Thoracic aorta (tissue), 2 donors: ENCODE measurements around the gene KIF1B. TPM values are rescaled to one million over a fixed set of nuclear protein-coding genes. Genes with fewer than 3 reads are reported as not detected.

Experiments used
- ATAC-seq: fragments of 150-250 bp; one replicate; pipeline ENCODE4 v1.8.0; 2017; ENCODE audit warnings: low read depth; ENCODE audit not compliant: insufficient number of reproducible peaks, low FRiP score
- DNase-seq: peaks from one replicate; pipeline ENCODE4 v3.0.0-alpha.2; 2020; ENCODE audit warnings: low spot score
- H3K27ac ChIP-seq, 2 donors: fragments of 200-600 bp; sonication (generic); 1 replicate in 1 of 2; 2 replicates in 1 of 2; pipeline ENCODE4 v1.5.1; 2016; ENCODE audit warnings: mild to moderate bottlenecking in 2 of 2, moderate library complexity in 2 of 2
- H3K27me3 ChIP-seq: fragments of 200-600 bp; sonication (generic); replicated peaks from 2 replicates; pipeline ENCODE4 v1.6.0; 2016; ENCODE audit warnings: mild to moderate bottlenecking; ENCODE audit not compliant: insufficient read depth
- H3K36me3 ChIP-seq: fragments of 200-600 bp; sonication (generic); one replicate; pipeline ENCODE4 v1.5.1; 2016
- H3K4me1 ChIP-seq, 2 donors: fragments of 200-600 bp; sonication (generic); 1 replicate in 1 of 2; 2 replicates in 1 of 2; pipeline versions ENCODE4 v1.5.1 to v1.6.0; 2016; ENCODE audit warnings: low read depth in 2 of 2, mild to moderate bottlenecking in 1 of 2; ENCODE audit not compliant: control insufficient read depth in 1 of 2
- H3K4me3 ChIP-seq: fragments of 200-600 bp; sonication (generic); 2 replicates; pipeline ENCODE4 v1.5.1; 2016; ENCODE audit warnings: mild to moderate bottlenecking
- H3K9me3 ChIP-seq: fragments of 200-600 bp; sonication (generic); 2 replicates; pipeline ENCODE4 v1.5.1; 2016
- CTCF ChIP-seq: fragments of 200-600 bp; sonication (generic); IDR thresholded peaks from one replicate; pipeline ENCODE4 v1.5.1; 2019; ENCODE audit warnings: antibody characterized with exemption
- total RNA-seq, 2 donors: library from RNA; depleted of rRNA; stranded (reverse); fragments of >200 nt; gene quantifications; one replicate each; pipeline versions ENCODE4 v1.1.0 to v1.2.3, GENCODE V29; 2016

Gene KIF1B
- total RNA-seq, 2 donors from 2014 or later: 40.1 to 64.3 TPM

- Histone ChIP-seq H3K36me3 (peaks cover 12% of the 10 kb centered on the region), H3K4me1 (no peaks in the 10 kb centered on the region), H3K9me3 (no peaks in the 10 kb centered on the region), H3K4me3 (no peak overlapping the region), H3K27ac (no peak overlapping the region), H3K27me3 (no peaks in the 10 kb centered on the region)
- no peak for ATAC-seq
- no peak for TF ChIP-seq CTCF
- no peak for DNase-seq
Measured at GRCh38 chr1:10325521-10325920, 115.2 kb downstream of the KIF1B start.

DNA sequence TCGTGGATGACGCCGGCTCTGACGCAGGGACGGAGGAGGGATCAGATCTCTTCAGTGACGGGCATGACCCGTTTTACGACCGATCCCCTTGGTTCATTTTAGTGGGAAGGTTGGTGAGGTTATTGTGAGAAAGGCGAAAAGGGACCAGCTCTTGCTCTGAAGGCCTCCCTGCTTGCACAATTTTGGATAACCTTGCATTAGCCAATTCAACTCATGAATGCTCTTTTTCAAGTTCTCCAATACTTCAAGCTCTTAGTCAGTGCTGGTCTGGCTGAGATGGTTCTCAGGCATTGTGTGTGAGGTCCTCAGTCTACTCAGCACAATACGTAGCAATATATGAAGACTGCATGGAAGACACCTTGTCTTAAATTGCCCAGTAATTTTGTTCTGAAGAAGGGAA lies 115.9 kb downstream of the KIF1B start:
- TF ChIP-seq CTCF: no peak
- no peak for DNase-seq
- Histone ChIP-seq H3K9me3 (no peaks in the 10 kb centered on the region), H3K4me3 (no peak overlapping the region), H3K36me3 (peaks cover 12% of the 10 kb centered on the region), H3K4me1 (no peaks in the 10 kb centered on the region), H3K27ac (no peak overlapping the region), H3K27me3 (no peaks in the 10 kb centered on the region)
- no peak for ATAC-seq

DNA sequence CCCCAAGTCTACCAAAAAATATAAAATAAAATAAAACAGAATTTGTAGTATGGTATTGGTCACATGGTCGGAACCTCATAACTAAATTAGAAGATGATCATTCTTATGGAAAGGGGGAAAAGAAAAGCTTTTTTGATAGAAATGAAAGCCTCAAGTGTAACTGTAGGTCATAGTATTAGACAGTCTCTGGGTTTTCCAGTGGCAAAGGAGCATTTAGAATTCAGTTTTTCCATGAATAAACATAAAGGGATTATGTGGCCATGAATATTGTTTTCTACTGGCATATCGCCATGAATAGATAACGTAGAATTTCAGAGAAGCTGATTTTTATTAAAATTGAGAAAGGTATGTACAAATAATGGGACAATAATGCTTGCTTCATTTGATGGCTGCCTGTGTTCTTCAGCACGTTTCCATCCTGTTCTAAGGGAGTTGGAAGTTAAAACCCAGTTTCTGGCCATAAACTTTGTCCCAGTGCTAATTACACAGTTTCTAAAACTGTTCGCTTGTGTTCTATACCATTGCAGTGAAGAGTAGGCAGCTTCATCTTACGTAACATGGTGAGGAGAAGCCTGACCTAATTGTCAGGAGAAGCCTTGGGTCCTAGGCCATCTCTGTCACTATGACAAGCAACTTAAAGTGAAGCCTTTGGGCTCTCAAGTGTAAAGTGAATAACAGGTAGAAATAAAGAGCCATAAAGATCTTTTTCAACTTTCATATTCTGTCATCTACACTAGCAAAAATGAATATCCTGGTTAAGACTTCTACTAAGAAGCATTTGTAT lies 118.0 kb downstream of the KIF1B start:
- H3K36me3 ChIP-seq: peaks cover 7% of the 10 kb centered on the region
- H3K27me3 ChIP-seq: no peaks in the 10 kb centered on the region
- ATAC-seq (no peak), DNase-seq (no peak)
- no peak overlapping the region for H3K27ac ChIP-seq
- no peak overlapping the region for H3K4me3 ChIP-seq
- no peaks in the 10 kb centered on the region for H3K9me3 ChIP-seq
- no peaks in the 10 kb centered on the region for H3K4me1 ChIP-seq
- no peak for TF ChIP-seq CTCF

DNA sequence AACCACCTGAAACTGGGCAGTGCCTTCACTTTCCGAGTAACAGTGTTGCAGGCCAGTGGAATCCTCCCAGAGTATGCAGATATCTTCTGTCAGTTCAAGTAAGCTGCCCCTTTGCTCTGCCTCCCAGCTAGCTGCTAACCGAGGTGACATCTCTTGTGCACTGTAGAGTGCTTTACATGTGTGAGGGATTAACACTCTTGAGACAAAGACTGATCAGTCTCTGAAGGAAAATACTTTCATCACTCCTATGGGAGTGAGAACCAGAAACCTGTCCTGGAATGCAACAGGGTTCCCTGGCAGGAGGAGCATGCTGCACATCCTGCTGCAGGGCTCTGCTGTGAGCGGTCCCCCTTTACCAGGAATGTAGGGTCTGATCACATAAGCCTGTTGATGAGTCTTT lies 127.1 kb downstream of the KIF1B start:
- H3K4me1 ChIP-seq: no peaks in the 10 kb centered on the region
- no peak for ATAC-seq
- no peak overlapping the region for H3K27ac ChIP-seq
- no peak for TF ChIP-seq CTCF
- no peak for DNase-seq
- no peak overlapping the region for H3K4me3 ChIP-seq
- H3K36me3 ChIP-seq: peaks cover 52% of the 10 kb centered on the region
- no peaks in the 10 kb centered on the region for H3K27me3 ChIP-seq
- H3K9me3 ChIP-seq: no peaks in the 10 kb centered on the region

GRCh38 chr1:10338047-10338446 lies 127.7 kb downstream of the KIF1B start:
- no peak overlapping the region for H3K27ac ChIP-seq
- peaks cover 55% of the 10 kb centered on the region for H3K36me3 ChIP-seq
- H3K27me3 ChIP-seq: no peaks in the 10 kb centered on the region
- ATAC-seq: no peak
- no peak for DNase-seq
- no peaks in the 10 kb centered on the region for H3K9me3 ChIP-seq
- H3K4me3 ChIP-seq: no peak overlapping the region
- no peaks in the 10 kb centered on the region for H3K4me1 ChIP-seq
- TF ChIP-seq CTCF: peak; percentile 72
